Adipocyte (in vitro differentiated cells): Measurements from ENCODE around the gene GRAMD4.
A peak's percentile ranks its signal among the peaks of the same experiment; 100 is the strongest.

Experiments
- DNase-seq: peaks from one replicate; pipeline ENCODE4 v3.0.0-alpha.2; 2015; ENCODE audit warnings: low read depth
- H3K27me3 ChIP-seq: replicated peaks from 2 replicates; pipeline ENCODE4 v1.7.0; 2013; ENCODE audit warnings: mild to moderate bottlenecking, low read length, moderate library complexity; ENCODE audit not compliant: control insufficient read depth, insufficient read depth
- H3K36me3 ChIP-seq: 2 replicates; pipeline ENCODE4 v1.7.0; 2013; ENCODE audit warnings: low read length, mild to moderate bottlenecking, moderate library complexity; ENCODE audit not compliant: control insufficient read depth, insufficient read depth, severe bottlenecking
- H3K4me1 ChIP-seq: 2 replicates; pipeline ENCODE4 v1.7.0; 2013; ENCODE audit warnings: mild to moderate bottlenecking, low read length, moderate library complexity; ENCODE audit not compliant: control insufficient read depth, insufficient read depth
- H3K4me3 ChIP-seq: 2 replicates; pipeline ENCODE4 v1.7.0; 2013; ENCODE audit warnings: mild to moderate bottlenecking, low read length, moderate library complexity
- H3K9ac ChIP-seq: 2 replicates; pipeline ENCODE4 v1.7.0; 2013; ENCODE audit warnings: mild to moderate bottlenecking, low read length, moderate library complexity
- H3K9me3 ChIP-seq: 2 replicates; pipeline ENCODE4 v1.7.0; 2013; ENCODE audit warnings: mild to moderate bottlenecking, low read length, moderate library complexity; ENCODE audit not compliant: control insufficient read depth

GRAMD4 gene, protein sequence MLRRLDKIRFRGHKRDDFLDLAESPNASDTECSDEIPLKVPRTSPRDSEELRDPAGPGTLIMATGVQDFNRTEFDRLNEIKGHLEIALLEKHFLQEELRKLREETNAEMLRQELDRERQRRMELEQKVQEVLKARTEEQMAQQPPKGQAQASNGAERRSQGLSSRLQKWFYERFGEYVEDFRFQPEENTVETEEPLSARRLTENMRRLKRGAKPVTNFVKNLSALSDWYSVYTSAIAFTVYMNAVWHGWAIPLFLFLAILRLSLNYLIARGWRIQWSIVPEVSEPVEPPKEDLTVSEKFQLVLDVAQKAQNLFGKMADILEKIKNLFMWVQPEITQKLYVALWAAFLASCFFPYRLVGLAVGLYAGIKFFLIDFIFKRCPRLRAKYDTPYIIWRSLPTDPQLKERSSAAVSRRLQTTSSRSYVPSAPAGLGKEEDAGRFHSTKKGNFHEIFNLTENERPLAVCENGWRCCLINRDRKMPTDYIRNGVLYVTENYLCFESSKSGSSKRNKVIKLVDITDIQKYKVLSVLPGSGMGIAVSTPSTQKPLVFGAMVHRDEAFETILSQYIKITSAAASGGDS

DNA sequence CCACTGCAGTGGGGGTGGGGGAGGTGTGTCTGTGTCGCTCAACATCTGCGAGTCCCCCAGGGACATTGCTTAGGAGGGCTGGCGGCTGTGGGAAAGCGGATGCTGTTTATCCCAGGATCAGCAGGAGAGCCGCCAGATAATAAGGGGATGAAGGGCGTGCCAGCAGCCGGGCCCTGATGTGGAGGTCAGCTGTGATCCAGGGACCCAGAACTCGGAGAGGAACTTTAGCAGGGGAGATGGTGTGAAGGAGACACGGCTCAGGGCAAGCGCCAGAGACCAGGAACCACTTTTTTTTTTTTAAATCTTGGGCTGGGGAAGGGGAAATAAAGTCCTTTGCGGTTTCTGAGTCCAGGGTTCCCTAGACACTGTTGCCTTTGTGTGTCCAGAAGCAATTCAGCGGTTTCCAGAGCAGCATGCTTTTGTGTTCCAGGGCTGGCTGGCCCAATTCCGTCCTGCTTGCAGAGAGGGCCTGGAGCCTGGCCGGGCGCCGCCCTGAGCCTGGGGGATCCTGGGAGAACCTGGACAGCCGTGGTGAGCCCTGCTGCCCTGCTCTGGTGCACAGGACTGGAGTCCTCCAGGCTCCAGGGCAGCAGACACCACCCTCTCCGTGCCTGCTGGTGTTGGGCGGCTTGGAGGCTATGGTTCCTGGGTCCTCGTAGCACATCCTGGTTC lies at the start of gene GRAMD4:
Gene GRAMD4 (plus strand): TSS at position 557 of the 672 bp plus-strand sequence. CDS start 6,414 bp downstream, outside the sequence.
- DNase-seq, result no peak
- Histone ChIP-seq H3K9ac (peak within 1 kb of the TSS; percentile 42), H3K27me3 (no peaks in the 10 kb centered on the region), H3K36me3 (no peaks in the 10 kb centered on the region), H3K4me3 (no peak within 1 kb of the TSS), H3K9me3 (no peaks in the 10 kb centered on the region), H3K4me1 (peaks cover 32% of the 10 kb centered on the region)

GRCh38 chr22:46571642-46572250 lies 48.4 kb upstream of the GRAMD4 start:
- no peak for DNase-seq
- no peaks in the 10 kb centered on the region for H3K36me3 ChIP-seq
- H3K9me3 ChIP-seq, result peaks cover 17% of the 10 kb centered on the region
- H3K4me1 ChIP-seq, result no peaks in the 10 kb centered on the region
- H3K9ac ChIP-seq, result no peak overlapping the region
- H3K4me3 ChIP-seq, result no peak overlapping the region
- H3K27me3 ChIP-seq, result no peaks in the 10 kb centered on the region

GRCh38 chr22:46572911-46573780 lies 47.0 kb upstream of the GRAMD4 start:
- H3K4me1 ChIP-seq, result peaks cover 6% of the 10 kb centered on the region
- H3K9ac ChIP-seq, result no peak overlapping the region
- H3K4me3 ChIP-seq, result no peak overlapping the region
- no peaks in the 10 kb centered on the region for H3K27me3 ChIP-seq
- DNase-seq, result no peak
- H3K9me3 ChIP-seq, result peaks cover 17% of the 10 kb centered on the region
- no peaks in the 10 kb centered on the region for H3K36me3 ChIP-seq

- Histone ChIP-seq H3K36me3 (no peaks in the 10 kb centered on the region), H3K27me3 (no peaks in the 10 kb centered on the region), H3K4me1 (peaks cover 13% of the 10 kb centered on the region), H3K9ac (no peak overlapping the region), H3K9me3 (peaks cover 17% of the 10 kb centered on the region), H3K4me3 (no peak overlapping the region)
- no peak for DNase-seq
Measured at GRCh38 chr22:46573781-46574437, 46.3 kb upstream of the GRAMD4 start.

GRCh38 chr22:46574438-46574992 lies 45.7 kb upstream of the GRAMD4 start:
- no peaks in the 10 kb centered on the region for H3K27me3 ChIP-seq
- H3K4me1 ChIP-seq, result peaks cover 19% of the 10 kb centered on the region
- H3K4me3 ChIP-seq, result no peak overlapping the region
- H3K36me3 ChIP-seq, result no peaks in the 10 kb centered on the region
- no peak overlapping the region for H3K9ac ChIP-seq
- DNase-seq, result no peak
- H3K9me3 ChIP-seq, result peaks cover 17% of the 10 kb centered on the region

DNA sequence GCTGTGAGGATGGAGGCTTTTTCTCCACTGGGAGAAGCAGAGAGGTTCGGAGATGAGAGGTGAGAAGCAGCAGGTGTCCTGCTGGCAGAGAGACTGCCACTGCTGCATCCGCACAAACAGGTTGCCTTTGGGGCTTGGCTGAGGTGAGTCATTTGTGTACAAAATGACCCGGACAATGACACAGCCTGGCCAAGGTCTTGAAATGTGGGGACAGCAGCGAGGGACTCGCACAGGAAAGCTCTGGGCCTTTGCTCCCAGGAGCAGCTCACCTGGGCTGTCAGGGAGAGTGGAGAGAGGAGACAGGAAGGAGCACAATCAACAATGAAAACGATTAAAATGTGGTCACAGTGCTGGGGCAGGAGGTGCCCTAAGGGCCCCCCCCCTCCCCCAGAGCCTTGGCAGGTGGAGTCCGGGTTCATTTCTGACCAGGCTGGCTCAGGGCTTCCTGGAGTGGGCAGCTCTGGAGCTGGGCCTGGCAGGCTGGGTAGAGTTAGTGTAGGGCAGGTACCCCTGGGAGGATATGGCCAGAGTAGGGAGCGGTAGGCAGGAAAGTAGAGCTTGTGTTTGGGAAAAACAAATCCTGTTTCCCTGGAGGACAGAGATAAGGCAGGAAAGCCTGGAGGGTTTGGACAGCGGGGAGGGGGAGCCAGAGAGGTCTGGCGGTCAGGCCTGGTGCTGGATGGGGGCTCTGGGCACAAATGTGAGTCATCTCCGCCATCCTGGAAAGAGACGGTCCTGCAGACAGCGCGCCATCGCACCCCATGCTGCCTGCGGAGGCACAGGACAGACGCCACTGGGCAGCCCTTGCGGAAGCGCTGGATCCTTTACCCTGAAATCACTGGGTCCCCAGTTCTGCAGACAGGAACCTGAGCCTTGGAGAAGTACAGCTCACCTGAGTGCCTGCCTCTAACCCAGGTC lies 44.9 kb upstream of the GRAMD4 start:
- Histone ChIP-seq H3K4me1 (peaks cover 27% of the 10 kb centered on the region), H3K9me3 (peaks cover 17% of the 10 kb centered on the region), H3K9ac (no peak overlapping the region), H3K36me3 (no peaks in the 10 kb centered on the region), H3K27me3 (no peaks in the 10 kb centered on the region), H3K4me3 (no peak overlapping the region)
- no peak for DNase-seq

GRCh38 chr22:46575911-46576555 lies 44.2 kb upstream of the GRAMD4 start:
- H3K27me3 ChIP-seq, result no peaks in the 10 kb centered on the region
- no peaks in the 10 kb centered on the region for H3K36me3 ChIP-seq
- H3K4me1 ChIP-seq, result peaks cover 30% of the 10 kb centered on the region
- H3K9me3 ChIP-seq, result peaks cover 14% of the 10 kb centered on the region
- no peak for DNase-seq
- peak overlapping the region; percentile 78 for H3K4me3 ChIP-seq
- peak overlapping the region; percentile 76 for H3K9ac ChIP-seq

- H3K4me1 ChIP-seq, result peaks cover 30% of the 10 kb centered on the region
- peak overlapping the region; percentile 86 for H3K4me3 ChIP-seq
- H3K9me3 ChIP-seq, result peaks cover 7% of the 10 kb centered on the region
- no peaks in the 10 kb centered on the region for H3K36me3 ChIP-seq
- no peaks in the 10 kb centered on the region for H3K27me3 ChIP-seq
- peak overlapping the region; percentile 87 for H3K9ac ChIP-seq
- DNase-seq, result peak; percentile 84
Measured at GRCh38 chr22:46576556-46577367, 43.4 kb upstream of the GRAMD4 start.
